Sciatic nerve (tissue), 2 donors: ENCODE data around the gene HECW1. TPM values are rescaled to one million over a fixed set of nuclear protein-coding genes. Genes with fewer than 3 reads are reported as not detected.

Experiments used
- ATAC-seq: fragments of 200-7000 bp; cut with Tn5 transposase; one replicate; pipeline ENCODE4 v1.9.1; 2020; ENCODE audit warnings: mild to moderate bottlenecking, moderate library complexity
- DNase-seq: peaks from one replicate; pipeline ENCODE4 v3.0.0-alpha.2; 2020; ENCODE audit warnings: low spot score
- intact Hi-C: fragments of 100-400 bp; cut with DNase I; formaldehyde crosslinking; loops from one replicate; pipeline ENCODE4 v1.14.2; 2022
- total RNA-seq: library from RNA; stranded (reverse); fragmentation: NEBNext Ultra II Directional; extraction: Animal tissue kit (Norgen Biotek cat#: 25700); gene quantifications from one replicate; pipeline ENCODE4 v1.2.1, GENCODE V29; 2021
- donor health status: DM: no; HTN: no; CAD: no.
- donor health status: DM: no; HTN: no; CAD: no.

Gene HECW1
- total RNA-seq, 1 donor from 2014 or later = 4.8 TPM

- intact Hi-C loops = no loop called here
- no peak for DNase-seq
- no peak for ATAC-seq
Measured at GRCh38 chr7:43377196-43377960, 264.9 kb downstream of the HECW1 start.

DNA sequence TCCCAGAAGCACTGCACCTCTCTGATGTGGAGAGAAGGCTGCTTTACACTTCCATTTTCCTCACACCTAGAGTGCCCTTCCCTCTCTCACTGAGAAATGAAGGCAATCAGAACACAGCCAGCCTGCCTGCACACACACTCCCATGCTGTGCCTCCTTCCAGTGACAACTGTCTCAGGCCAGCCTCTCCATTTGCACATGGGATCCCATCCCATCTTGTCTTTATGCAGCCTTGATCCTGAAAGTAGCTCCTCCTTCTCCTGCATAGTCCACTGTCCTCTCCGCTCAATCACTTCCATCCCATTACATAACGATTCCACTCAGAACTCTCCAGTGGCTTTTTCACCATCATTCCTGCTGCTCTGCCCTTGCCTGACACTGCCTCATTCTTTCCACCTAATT, 266.8 kb downstream of the HECW1 start:
- DNase-seq = no peak
- intact Hi-C loops = no loop called here
- ATAC-seq = peak; percentile 38

DNA sequence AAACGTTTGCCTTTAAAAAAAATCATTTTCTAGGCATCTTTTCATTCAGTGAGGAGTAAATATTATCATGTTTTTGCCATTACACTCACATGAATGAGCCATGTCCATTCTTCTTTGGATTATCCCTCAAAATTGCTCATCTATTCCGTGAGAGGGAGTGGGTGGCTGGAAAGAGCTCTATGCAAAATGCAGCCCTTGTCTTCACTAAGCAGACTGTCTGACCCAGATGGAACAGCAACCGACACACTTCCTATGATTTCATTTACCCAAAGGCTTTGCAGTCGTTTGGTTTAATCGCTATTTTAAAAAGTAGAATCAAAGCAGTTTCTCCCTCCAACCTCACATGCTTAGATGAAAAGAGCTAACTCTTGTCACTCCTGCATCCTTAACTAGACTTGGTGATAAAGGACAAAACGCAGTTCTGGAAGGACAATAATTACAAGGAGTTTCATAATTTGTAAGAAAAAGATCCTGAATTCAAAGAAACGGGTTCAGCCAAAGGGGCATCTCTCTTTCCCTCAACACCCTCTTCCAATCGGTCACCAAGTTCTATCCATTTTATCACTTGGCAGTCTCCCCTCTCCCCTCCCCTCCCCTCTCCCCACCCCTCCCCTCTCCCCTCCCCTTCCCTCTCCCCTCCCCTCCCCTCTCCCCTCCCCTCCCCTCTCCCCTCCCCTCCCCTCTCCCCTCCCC, 272.3 kb downstream of the HECW1 start:
- intact Hi-C loops = no loop called here
- DNase-seq = no peak
- no peak for ATAC-seq

DNA sequence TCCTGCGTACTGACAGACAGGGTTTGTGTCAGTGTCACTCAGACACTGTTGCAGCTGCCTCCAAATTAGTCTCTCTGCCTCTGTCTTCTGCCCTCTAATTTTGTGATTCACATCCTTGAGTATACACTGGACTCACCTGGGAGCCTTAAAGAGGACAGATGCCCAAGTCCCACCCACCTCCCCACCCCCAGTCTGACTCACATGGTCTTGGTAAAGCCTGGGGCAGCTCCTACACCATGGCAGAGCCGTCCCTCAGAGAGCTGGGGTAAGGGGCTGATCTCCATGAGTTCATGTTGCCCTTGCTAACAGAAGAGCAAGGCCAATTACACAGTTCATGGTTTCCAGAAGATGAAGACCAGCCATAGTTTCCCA, 272.8 kb downstream of the HECW1 start:
- ATAC-seq (no peak), DNase-seq (no peak)
- intact Hi-C loops = no loop called here

GRCh38 chr7:43385856-43386255, 273.4 kb downstream of the HECW1 start:
- DNase-seq = no peak
- ATAC-seq = no peak
- intact Hi-C loops = no loop called here

- ATAC-seq (no peak), DNase-seq (no peak)
- intact Hi-C loops = no loop called here
Measured at GRCh38 chr7:43387932-43388331, 275.5 kb downstream of the HECW1 start.

DNA sequence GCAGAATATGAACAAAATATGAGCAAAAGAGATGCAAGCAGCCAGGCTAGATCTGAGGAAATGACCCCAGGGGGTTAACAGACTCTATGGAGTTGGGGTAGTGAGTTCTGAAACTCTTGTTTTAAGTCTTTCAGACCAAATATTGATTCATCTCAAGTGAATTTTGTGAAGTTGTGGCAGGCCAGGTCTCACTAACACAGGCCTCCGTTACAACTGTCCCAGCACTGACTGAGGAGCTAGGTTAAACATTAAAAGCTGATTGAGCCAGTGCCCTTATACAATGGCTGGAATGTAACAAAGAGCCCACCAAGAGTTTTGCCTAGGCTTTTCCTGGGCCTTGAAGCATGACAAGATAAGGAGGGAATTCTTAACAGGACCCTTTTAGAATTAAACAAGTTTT, 278.1 kb downstream of the HECW1 start:
- intact Hi-C loops = no loop called here
- DNase-seq = no peak
- ATAC-seq = no peak

GRCh38 chr7:43391518-43391917, 279.1 kb downstream of the HECW1 start:
- ATAC-seq (no peak), DNase-seq (no peak)
- intact Hi-C loops = no loop called here

- ATAC-seq (no peak), DNase-seq (no peak)
- intact Hi-C loops = no loop called here
Measured at GRCh38 chr7:43392638-43393330, 280.3 kb downstream of the HECW1 start.

GRCh38 chr7:43394441-43395130, 282.1 kb downstream of the HECW1 start:
- ATAC-seq (no peak), DNase-seq (no peak)
- intact Hi-C loops = no loop called here

GRCh38 chr7:43395351-43395750, 282.9 kb downstream of the HECW1 start:
- DNase-seq = no peak
- intact Hi-C loops = no loop called here
- no peak for ATAC-seq

- DNase-seq = no peak
- no peak for ATAC-seq
- intact Hi-C loops = no loop called here
Measured at GRCh38 chr7:43396187-43396740, 283.8 kb downstream of the HECW1 start.

GRCh38 chr7:43398831-43399230, 286.4 kb downstream of the HECW1 start:
- intact Hi-C loops = no loop called here
- ATAC-seq (no peak), DNase-seq (no peak)

DNA sequence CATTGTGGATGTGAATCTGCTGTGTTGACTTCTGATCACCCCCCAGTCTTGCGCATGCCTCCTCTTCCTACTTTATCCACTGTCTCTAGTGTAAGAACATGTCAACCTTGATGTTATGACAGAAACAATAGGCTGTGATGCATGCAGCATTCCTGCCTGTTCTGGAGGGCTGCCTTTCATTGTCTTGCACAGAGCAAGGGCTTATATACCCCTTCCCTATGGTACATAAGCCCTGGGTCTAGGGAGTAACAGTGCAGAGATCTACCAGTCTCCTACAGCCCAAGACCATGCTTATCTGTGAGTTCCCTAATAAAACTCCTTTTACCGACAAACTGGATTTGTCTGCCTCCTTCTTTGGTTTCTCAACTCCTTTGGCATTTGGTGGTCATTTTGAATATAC, 293.5 kb downstream of the HECW1 start:
- intact Hi-C loops = no loop called here
- ATAC-seq (no peak), DNase-seq (no peak)

GRCh38 chr7:43406961-43407360, 294.5 kb downstream of the HECW1 start:
- DNase-seq (no peak), ATAC-seq (no peak)
- intact Hi-C loops = no loop called here

DNA sequence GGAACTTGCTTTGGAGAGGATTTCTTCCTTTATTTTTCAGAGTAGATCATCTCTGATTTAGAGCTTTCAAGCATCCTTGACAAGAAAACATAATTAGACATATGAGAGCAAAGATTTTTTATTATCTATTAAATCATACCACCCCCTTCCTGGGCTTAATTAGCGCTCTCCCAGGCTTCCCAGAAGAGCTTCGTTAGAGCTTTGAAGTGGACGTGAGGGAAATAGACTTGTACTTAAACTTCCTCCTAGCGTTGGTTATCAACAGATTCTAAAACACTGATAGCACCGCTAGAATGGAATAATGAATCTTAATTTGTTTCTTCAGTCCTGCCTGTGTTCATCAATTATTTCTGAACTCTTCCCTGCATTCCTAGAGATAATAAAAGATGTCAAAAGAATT, 296.5 kb downstream of the HECW1 start:
- no peak for DNase-seq
- intact Hi-C loops = no loop called here
- ATAC-seq = no peak

DNA sequence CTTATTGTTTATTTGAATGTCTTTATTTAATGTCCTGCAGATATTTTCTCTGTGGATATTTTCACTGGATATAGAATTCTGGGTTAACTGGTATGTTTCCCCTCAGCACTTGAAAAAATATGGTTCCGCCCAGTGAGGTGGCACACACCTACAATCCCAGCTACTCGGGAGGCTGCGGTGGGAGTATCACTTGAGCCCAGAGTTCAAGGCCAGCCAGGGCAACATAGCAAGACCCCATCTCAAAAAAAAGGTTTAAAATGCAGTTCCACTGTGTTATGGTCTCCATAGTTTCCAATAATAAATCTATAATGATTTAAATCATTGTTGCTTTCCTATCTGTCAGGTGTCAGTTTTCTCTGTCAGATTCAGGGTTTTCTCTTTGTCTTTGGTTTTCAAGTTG, 305.0 kb downstream of the HECW1 start:
- DNase-seq = no peak
- intact Hi-C loops = no loop called here
- ATAC-seq = no peak

DNA sequence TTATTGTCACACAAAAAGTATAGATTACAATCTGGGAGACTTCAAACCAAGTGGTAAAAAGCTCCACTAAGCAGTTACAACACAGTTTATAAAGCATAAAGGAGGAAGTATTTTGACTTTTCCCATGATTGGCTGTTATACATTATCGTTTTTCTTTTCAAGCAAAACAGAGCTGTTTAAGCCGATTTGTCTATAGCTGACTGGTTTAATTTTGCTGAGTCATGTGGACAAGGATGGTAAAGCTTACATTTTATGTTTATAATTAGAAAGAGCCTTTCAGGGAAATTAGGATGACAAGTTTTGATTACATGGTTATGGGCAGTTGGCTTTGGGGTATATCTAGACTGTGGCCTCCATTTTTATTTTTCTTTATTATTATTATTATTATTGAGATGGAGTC, 318.0 kb downstream of the HECW1 start:
- no peak for ATAC-seq

DNA sequence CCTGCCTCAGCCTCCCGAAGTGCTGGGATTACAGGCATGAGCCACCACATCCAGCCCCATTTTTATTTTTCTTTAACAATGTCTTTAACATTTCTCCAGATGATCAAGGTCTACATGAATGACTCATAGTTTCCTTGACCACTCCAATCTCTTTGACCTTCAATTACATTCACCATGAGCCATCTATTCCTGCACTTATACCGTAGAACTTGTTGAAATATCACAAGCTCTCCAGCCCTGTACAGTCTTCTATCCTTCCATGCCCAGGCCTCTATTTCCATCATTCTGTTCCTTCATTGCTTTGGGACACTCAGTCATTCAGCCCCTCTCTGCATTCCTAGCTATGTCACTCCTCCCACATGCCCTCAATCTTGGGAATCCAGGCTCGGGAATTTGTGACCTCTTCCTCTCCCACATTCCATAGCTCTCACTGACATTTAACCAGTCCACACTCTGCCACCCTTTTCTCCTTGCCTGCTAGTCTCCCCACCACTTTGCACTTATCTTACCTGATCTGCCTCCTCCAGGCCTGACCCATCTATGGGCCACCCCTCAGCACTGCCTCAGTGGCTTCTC, 318.7 kb downstream of the HECW1 start:
- intact Hi-C loops = no loop called here
- no peak for DNase-seq
- no peak for ATAC-seq

More for the DNA sequence above, 318.0 kb downstream of the HECW1 start:
- intact Hi-C loops = no loop called here
- no peak for DNase-seq
